GM12865 (cell line): ENCODE measurements around the gene VSTM2L.

Source experiments
- DNase-seq: peaks from one replicate; pipeline ENCODE4 v3.0.0; 2010; ENCODE audit warnings: low read depth
- H3K4me3 ChIP-seq: 2 replicates; pipeline ENCODE4 v1.5.1; 2011; ENCODE audit warnings: mild to moderate bottlenecking, low read depth, low read length, control low read depth
- TF ChIP-seq, protein P1 (sequence below): IDR thresholded peaks from 2 replicates; pipeline ENCODE4 v1.5.1; 2011; ENCODE audit warnings: low read length, control low read depth, low read depth, inconsistent platforms; ENCODE audit not compliant: insufficient read depth; ENCODE audit errors: missing control alignments

The VSTM2L gene

DNA sequence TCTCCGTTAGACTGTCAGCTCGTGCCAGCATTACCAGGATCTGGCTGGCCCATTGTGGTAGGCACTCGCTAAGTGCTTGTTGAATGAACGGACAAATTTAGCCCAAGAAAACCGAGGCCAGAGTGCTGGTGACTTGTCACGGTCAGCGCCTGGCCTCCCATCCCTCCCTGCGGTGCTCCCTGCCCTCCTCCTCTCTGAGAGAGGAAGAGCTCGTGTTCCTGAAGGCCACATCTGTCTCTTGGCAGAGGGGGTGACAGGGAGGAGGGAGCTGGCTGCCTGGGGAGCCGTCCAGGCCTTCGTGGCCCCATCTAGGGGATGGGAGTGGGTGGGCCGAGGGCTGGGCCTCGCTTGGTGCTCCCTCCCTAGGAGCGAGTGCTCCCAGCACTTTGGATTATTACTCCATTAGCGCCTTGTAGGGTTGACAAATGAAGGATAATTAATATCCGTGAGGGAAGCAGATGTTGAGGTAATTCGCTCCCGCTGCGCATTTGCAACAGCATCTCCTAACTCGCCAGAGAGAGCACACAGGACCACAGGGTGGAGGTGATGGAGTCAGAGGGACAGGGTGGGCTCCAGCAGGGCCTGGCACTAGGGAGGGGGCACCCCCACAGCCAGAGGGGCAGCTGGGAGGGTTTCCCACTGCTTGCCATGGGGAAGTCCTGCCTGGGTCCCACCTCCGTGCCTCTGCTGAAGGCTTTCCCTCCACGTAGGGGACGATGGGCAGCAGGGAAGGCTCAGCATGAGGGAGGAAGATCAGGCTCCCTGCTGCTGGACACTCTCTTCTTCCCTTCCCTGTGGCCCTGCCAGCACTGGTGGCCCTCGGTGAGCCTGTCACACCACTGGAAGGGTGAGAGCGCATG is 37.0 kb downstream of the VSTM2L start:
- no peak overlapping the region for H3K4me3 ChIP-seq
- TF ChIP-seq, protein P1, sequence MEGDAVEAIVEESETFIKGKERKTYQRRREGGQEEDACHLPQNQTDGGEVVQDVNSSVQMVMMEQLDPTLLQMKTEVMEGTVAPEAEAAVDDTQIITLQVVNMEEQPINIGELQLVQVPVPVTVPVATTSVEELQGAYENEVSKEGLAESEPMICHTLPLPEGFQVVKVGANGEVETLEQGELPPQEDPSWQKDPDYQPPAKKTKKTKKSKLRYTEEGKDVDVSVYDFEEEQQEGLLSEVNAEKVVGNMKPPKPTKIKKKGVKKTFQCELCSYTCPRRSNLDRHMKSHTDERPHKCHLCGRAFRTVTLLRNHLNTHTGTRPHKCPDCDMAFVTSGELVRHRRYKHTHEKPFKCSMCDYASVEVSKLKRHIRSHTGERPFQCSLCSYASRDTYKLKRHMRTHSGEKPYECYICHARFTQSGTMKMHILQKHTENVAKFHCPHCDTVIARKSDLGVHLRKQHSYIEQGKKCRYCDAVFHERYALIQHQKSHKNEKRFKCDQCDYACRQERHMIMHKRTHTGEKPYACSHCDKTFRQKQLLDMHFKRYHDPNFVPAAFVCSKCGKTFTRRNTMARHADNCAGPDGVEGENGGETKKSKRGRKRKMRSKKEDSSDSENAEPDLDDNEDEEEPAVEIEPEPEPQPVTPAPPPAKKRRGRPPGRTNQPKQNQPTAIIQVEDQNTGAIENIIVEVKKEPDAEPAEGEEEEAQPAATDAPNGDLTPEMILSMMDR: no peak
- DNase-seq: no peak

DNA sequence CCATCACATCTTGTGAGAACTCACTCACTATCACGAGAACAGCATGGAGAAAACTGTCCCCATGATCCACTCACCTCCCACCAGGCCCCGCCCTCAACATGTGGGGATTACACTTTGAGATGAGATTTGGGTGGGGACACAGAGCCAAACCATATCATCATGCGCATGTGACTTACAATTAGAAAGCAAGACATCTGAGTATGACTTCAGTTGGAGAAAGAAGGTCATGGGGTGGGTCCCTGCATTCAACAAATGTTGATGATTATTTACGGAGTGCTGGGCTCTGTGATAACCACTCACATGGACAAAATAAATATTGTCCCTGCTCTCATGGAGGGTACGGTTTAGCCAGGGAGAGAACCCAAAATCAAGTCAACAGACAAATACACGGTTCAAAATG is 37.9 kb downstream of the VSTM2L start:
- TF ChIP-seq, protein P1: no peak
- no peak overlapping the region for H3K4me3 ChIP-seq
- no peak for DNase-seq

DNA sequence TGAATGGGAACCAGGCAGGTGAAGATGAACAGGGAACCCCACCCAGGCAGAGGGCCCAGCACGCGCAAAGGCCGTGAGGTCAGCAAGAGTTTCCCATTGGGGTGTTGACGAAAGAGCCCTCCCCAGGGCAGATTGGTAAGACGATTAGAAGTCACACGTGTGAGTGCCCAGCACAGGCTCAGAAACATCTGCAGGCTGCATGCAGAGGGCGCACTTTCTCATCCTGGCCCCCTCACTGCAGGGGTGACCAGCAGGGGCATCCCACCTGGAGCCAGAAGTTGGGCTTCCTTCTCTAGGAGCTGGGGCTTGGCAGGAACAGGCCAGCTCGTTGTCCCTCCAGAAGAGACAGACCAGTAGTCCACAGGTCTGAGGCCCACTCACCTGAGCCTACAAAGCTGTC is 38.4 kb downstream of the VSTM2L start:
- H3K4me3 ChIP-seq: no peak overlapping the region
- TF ChIP-seq, protein P1: no peak
- DNase-seq: no peak

DNA sequence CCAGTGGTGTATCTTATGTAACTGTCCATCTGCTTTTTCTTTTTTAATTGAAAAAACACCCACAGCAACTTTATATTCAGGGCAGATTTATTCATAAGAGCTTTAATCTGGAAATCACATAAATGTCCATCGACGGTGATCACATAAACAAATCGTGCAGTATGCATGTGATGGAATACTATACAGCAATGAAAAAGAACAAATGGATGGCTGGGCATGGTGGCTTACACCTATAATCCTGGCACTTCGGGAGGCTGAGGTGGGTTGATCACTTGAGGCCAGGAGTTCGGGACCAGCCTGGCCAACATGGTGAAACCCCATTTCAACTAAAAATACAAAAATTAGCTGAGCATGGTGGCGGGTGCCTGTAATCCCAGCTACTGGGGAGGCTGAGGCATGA is 39.1 kb downstream of the VSTM2L start:
- TF ChIP-seq, protein P1: no peak
- no peak for DNase-seq
- no peak overlapping the region for H3K4me3 ChIP-seq

DNA sequence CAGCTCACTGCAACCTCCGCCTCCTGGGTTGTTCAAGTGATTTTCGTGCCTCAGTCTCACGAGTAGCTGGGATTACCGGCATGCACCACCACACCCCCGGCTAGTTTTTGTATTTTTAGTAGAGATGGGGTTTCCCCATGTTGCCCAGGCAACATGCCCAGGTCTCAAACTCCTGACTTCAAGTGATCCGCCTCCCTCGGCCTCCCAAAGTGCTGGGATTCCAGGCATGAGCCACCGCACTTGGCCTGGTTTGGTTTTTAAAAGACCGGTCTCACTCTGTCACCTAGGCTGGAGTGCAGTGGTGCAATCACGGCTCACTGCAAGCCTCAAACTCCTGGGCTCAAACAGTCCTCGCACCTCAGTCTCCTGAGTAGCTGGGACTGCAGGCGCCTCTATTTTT is 40.1 kb downstream of the VSTM2L start:
- TF ChIP-seq, protein P1: no peak

DNA sequence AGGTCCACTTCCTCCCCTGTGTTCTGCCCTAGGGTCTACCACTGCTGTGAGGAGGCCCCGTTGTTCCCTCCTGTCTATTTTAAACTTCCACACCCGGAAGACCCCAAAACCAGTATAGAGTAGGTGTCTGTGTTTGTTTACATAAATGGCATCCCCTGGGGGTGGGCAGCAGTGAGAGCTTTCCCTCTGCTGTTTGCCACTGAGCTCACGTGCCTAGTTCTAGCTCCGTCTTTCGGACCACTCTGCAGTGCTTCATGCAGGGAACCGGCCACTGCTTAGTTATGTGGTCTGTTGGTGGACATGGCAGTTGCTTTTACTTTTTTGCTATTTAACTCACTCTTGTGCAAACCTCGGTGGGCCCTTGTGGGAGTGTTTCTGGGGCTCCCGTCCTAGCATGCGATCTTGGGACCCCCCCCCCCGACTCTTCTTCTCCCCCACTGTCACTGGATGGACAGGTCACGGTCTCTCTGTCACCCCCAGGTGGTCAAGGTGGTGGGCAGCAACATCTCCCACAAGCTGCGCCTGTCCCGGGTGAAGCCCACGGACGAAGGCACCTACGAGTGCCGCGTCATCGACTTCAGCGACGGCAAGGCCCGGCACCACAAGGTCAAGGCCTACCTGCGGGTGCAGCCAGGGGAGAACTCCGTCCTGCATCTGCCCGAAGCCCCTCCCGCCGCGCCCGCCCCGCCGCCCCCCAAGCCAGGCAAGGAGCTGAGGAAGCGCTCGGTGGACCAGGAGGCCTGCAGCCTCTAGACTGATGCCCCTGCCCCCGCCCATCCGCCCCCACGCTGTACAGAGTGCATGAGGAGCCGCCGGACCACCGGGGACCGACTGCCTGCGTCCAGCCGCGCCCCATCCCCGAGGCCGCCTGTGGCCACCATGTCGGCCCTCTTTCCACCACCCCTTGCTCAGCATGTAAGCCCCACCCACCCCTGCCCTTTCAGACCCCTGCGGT is 40.9 kb downstream of the VSTM2L start:
- TF ChIP-seq, protein P1: no peak
- no peak overlapping the region for H3K4me3 ChIP-seq
- DNase-seq: no peak

More for the DNA sequence above, 40.1 kb downstream of the VSTM2L start:
- no peak overlapping the region for H3K4me3 ChIP-seq
- no peak for DNase-seq
